Neural cell (in vitro differentiated cells): ENCODE measurements around the gene SLC34A1. TPM values are rescaled to one million over a fixed set of nuclear protein-coding genes. Genes with fewer than 3 reads are reported as not detected.

Experiments
- H2AFZ ChIP-seq: fragments of 200-600, 300-800 bp; sonication (generic), shearing (Covaris generic); 2 replicates; pipeline ENCODE4 v1.6.0; 2014; ENCODE audit warnings: low read depth, mild to moderate bottlenecking, antibody characterized with exemption, low read length, moderate library complexity
- H3F3A ChIP-seq: fragments of 200-600 bp; shearing (Covaris generic); 2 replicates; pipeline ENCODE4 v1.6.1; 2016; ENCODE audit warnings: mild to moderate bottlenecking, moderate library complexity, mixed read lengths, antibody characterized with exemption, low read length; ENCODE audit not compliant: insufficient read depth, poor library complexity, severe bottlenecking
- H3K27ac ChIP-seq: fragments of 200-600, 300-800 bp; sonication (generic), shearing (Covaris generic); 2 replicates; pipeline ENCODE4 v1.5.1; 2014; ENCODE audit warnings: mild to moderate bottlenecking, low read length, moderate library complexity
- H3K27me3 ChIP-seq: fragments of 300-800, 200-600 bp; sonication (generic), shearing (Covaris generic); 2 replicates; pipeline ENCODE4 v1.6.0; 2014; ENCODE audit warnings: mild to moderate bottlenecking, low read depth, low read length, moderate library complexity; ENCODE audit not compliant: insufficient read depth
- H3K36me3 ChIP-seq: fragments of 300-800, 200-600 bp; sonication (generic), shearing (Covaris generic); 2 replicates; pipeline ENCODE4 v1.5.1; 2014; ENCODE audit warnings: mild to moderate bottlenecking, antibody characterized with exemption, low read length, moderate library complexity; ENCODE audit not compliant: insufficient read depth
- H3K4me2 ChIP-seq: fragments of 300-800, 200-600 bp; sonication (generic), shearing (Covaris generic); 2 replicates; pipeline ENCODE4 v1.6.0; 2014; ENCODE audit warnings: mild to moderate bottlenecking, low read length
- H3K4me3 ChIP-seq: fragments of 300-800, 200-600 bp; sonication (generic), shearing (Covaris generic); 2 replicates; pipeline ENCODE4 v1.5.1; 2014; ENCODE audit warnings: mild to moderate bottlenecking, low read length, moderate library complexity
- H3K79me2 ChIP-seq: fragments of 200-600 bp; shearing (Covaris generic); replicated peaks from 2 replicates; pipeline ENCODE4 v1.6.0; 2014; ENCODE audit warnings: mild to moderate bottlenecking, low read length, moderate library complexity; ENCODE audit not compliant: insufficient read depth
- H3K9ac ChIP-seq: fragments of 300-800, 200-600 bp; sonication (generic), shearing (Covaris generic); 2 replicates; pipeline ENCODE4 v1.6.1; 2016; ENCODE audit warnings: mild to moderate bottlenecking, low read length, mixed read lengths
- H3K9me2 ChIP-seq: fragments of 200-600 bp; shearing (Covaris generic); 2 replicates; pipeline ENCODE4 v1.6.1; 2016; ENCODE audit warnings: mild to moderate bottlenecking, low read length, mixed read lengths; ENCODE audit not compliant: insufficient read depth
- H3K9me3 ChIP-seq: fragments of 200-600, 300-800 bp; sonication (generic), shearing (Covaris generic); 2 replicates; pipeline ENCODE4 v1.6.1; 2016; ENCODE audit warnings: mild to moderate bottlenecking, mixed run types, low read length, moderate library complexity, mixed read lengths
- H4K20me1 ChIP-seq: fragments of 200-600 bp; shearing (Covaris generic); 2 replicates; pipeline ENCODE4 v1.6.1; 2016; ENCODE audit warnings: mild to moderate bottlenecking, mixed run types; ENCODE audit not compliant: insufficient read depth
- CTCF ChIP-seq: fragments of 450-650 bp; IDR thresholded peaks from 2 replicates; pipeline ENCODE4 v1.5.1; 2014; ENCODE audit warnings: antibody characterized with exemption, mild to moderate bottlenecking, moderate library complexity; ENCODE audit not compliant: poor library complexity, severe bottlenecking
- EP300 ChIP-seq: fragments of 450-650 bp; conservative IDR thresholded peaks from 2 replicates; pipeline ENCODE4 v1.6.1; 2014; ENCODE audit warnings: antibody characterized with exemption, mild to moderate bottlenecking, moderate library complexity; ENCODE audit not compliant: poor library complexity, severe bottlenecking
- EZH2 ChIP-seq: fragments of 200-600, 300-800 bp; shearing (Covaris generic), sonication (generic); IDR thresholded peaks from 2 replicates; pipeline ENCODE4 v1.6.1; 2014; ENCODE audit warnings: antibody characterized with exemption, low read length, borderline replicate concordance, mild to moderate bottlenecking; ENCODE audit not compliant: insufficient read depth, poor library complexity, severe bottlenecking
- MXI1 ChIP-seq: fragments of 450-650 bp; conservative IDR thresholded peaks from 2 replicates; pipeline ENCODE4 v1.6.1; 2014; ENCODE audit warnings: antibody characterized with exemption, mild to moderate bottlenecking; ENCODE audit not compliant: poor library complexity, severe bottlenecking
- POLR2AphosphoS5 ChIP-seq: IDR thresholded peaks from 2 replicates; pipeline ENCODE4 v1.6.1; 2012
- RAD21 ChIP-seq: fragments of 450-650 bp; conservative IDR thresholded peaks from 2 replicates; pipeline ENCODE4 v1.6.1; 2014; ENCODE audit warnings: antibody characterized with exemption, mild to moderate bottlenecking, moderate library complexity
- REST ChIP-seq: IDR thresholded peaks from 2 replicates; pipeline ENCODE4 v1.6.1; 2012; ENCODE audit warnings: borderline replicate concordance
- SMC3 ChIP-seq: fragments of 450-650 bp; conservative IDR thresholded peaks from 2 replicates; pipeline ENCODE4 v1.6.1; 2014; ENCODE audit warnings: antibody characterized with exemption, mild to moderate bottlenecking, moderate library complexity; ENCODE audit not compliant: poor library complexity
- TAF1 ChIP-seq: IDR thresholded peaks from 2 replicates; pipeline ENCODE4 v1.6.1; 2012; ENCODE audit warnings: low read depth
- polyA plus RNA-seq: library from polyadenylated mRNA; depleted of rRNA; stranded (reverse); fragments of >200 nt; gene quantifications from 2 replicates; pipeline ENCODE4 v1.2.3, GENCODE V29; 2014

The SLC34A1 gene
- polyA plus RNA-seq, 1 donor from 2014 or later = not detected

- Histone ChIP-seq H3K9me2 (no peaks in the 10 kb centered on the region), H3K27me3 (no peaks in the 10 kb centered on the region), H3K9ac (no peak overlapping the region), H3K36me3 (no peaks in the 10 kb centered on the region), H4K20me1 (no peaks in the 10 kb centered on the region), H3K79me2 (no peaks in the 10 kb centered on the region), H2AFZ (no peak overlapping the region), H3K4me3 (no peak overlapping the region), H3F3A (no peaks in the 10 kb centered on the region), H3K9me3 (no peaks in the 10 kb centered on the region), H3K4me2 (no peak overlapping the region), H3K27ac (no peak overlapping the region)
- no peak for TF ChIP-seq EZH2
Measured at GRCh38 chr5:177437623-177438022, 53.4 kb downstream of the SLC34A1 start.

- TF ChIP-seq MXI1 (no peak), REST (no peak), TAF1 (no peak), SMC3 (no peak), EZH2 (no peak), CTCF (no peak), POLR2AphosphoS5 (no peak), RAD21 (no peak), EP300 (no peak)
- Histone ChIP-seq H4K20me1 (no peaks in the 10 kb centered on the region), H3K79me2 (no peaks in the 10 kb centered on the region), H3K27me3 (no peaks in the 10 kb centered on the region), H3K4me3 (no peak overlapping the region), H2AFZ (no peak overlapping the region), H3K36me3 (no peaks in the 10 kb centered on the region), H3K9me3 (no peaks in the 10 kb centered on the region), H3K4me2 (no peak overlapping the region), H3K9ac (no peak overlapping the region), H3K27ac (no peak overlapping the region), H3F3A (no peaks in the 10 kb centered on the region), H3K9me2 (no peaks in the 10 kb centered on the region)
Measured at GRCh38 chr5:177438468-177438867, 54.2 kb downstream of the SLC34A1 start.

GRCh38 chr5:177439518-177440053 is 55.4 kb downstream of the SLC34A1 start:
- H3K36me3 ChIP-seq = no peaks in the 10 kb centered on the region

More at GRCh38 chr5:177439518-177440053, 55.4 kb downstream of the SLC34A1 start:
- no peak for TF ChIP-seq SMC3
- no peak for TF ChIP-seq MXI1
- TF ChIP-seq REST = no peak
- TF ChIP-seq POLR2AphosphoS5 = no peak
- TF ChIP-seq TAF1 = no peak
- TF ChIP-seq RAD21 = no peak
- TF ChIP-seq CTCF = no peak
- TF ChIP-seq EZH2 = no peak
- TF ChIP-seq EP300 = no peak
- Histone ChIP-seq H2AFZ (no peak overlapping the region), H3K27me3 (no peaks in the 10 kb centered on the region), H3K9ac (no peak overlapping the region), H3K79me2 (no peaks in the 10 kb centered on the region), H3F3A (no peaks in the 10 kb centered on the region), H3K4me2 (no peak overlapping the region), H3K4me3 (no peak overlapping the region), H3K9me3 (no peaks in the 10 kb centered on the region), H3K9me2 (no peaks in the 10 kb centered on the region), H4K20me1 (no peaks in the 10 kb centered on the region), H3K27ac (no peak overlapping the region)
